WTC11 (cell line): Measurements from ENCODE around the gene STAB2. TPM values are rescaled to one million over a fixed set of nuclear protein-coding genes. Genes with fewer than 3 reads are reported as not detected.
A peak's percentile ranks its signal among the peaks of the same experiment; 100 is the strongest.

Experiments used
- ATAC-seq: fragments of 200-7000 bp; cut with Tn5 transposase; 2 replicates; pipeline ENCODE4 v1.10.0; 2021; ENCODE audit warnings: mild to moderate bottlenecking, moderate library complexity
- CTCF ChIA-PET: fragments of 300-600 bp; sonication (Branson Sonifier 250); formaldehyde crosslinking; loops from one replicate; lab custom pipeline; 2021; ENCODE audit warnings: antibody characterized with exemption; lab: Charles Lee
- POLR2A ChIA-PET: fragments of 350-600 bp; sonication (Branson Sonifier 250); formaldehyde crosslinking; loops from one replicate; lab custom pipeline; 2021; ENCODE audit warnings: antibody characterized with exemption; lab: Charles Lee
- DNase-seq: peaks from one replicate; pipeline ENCODE4 v3.0.0; 2021; ENCODE audit warnings: low spot score
- H3K27ac Mint-ChIP-seq: 2 replicates; pipeline ENCODE4 v1.8.0; 2021; ENCODE audit warnings: mixed read lengths
- H3K27me3 Mint-ChIP-seq: 2 replicates; pipeline ENCODE4 v1.8.0; 2021; ENCODE audit warnings: low read depth, mild to moderate bottlenecking, moderate library complexity, mixed read lengths
- H3K36me3 Mint-ChIP-seq: 2 replicates; pipeline ENCODE4 v1.8.0; 2021; ENCODE audit warnings: mixed read lengths
- H3K4me1 Mint-ChIP-seq: 2 replicates; pipeline ENCODE4 v1.8.0; 2022; ENCODE audit warnings: mixed read lengths
- H3K4me3 Mint-ChIP-seq: 2 replicates; pipeline ENCODE4 v1.8.0; 2021; ENCODE audit warnings: mild to moderate bottlenecking, moderate library complexity, mixed read lengths
- H3K9me3 Mint-ChIP-seq: 2 replicates; pipeline ENCODE4 v1.8.0; 2021; ENCODE audit warnings: mixed read lengths
- CREM ChIP-seq: sonication (generic); formaldehyde crosslinking; IDR thresholded peaks from 2 replicates; pipeline ENCODE4 v1.8.1; 2022; ENCODE audit warnings: mild to moderate bottlenecking, missing genetic modification reagents, moderate library complexity
- E2F1 ChIP-seq: sonication (generic); formaldehyde crosslinking; IDR thresholded peaks from 2 replicates; pipeline ENCODE4 v1.8.0; 2022; ENCODE audit warnings: mild to moderate bottlenecking, missing genetic modification reagents
- GABPB1 ChIP-seq: sonication (generic); formaldehyde crosslinking; IDR thresholded peaks from 2 replicates; pipeline ENCODE4 v1.8.1; 2023; ENCODE audit warnings: mild to moderate bottlenecking, missing genetic modification reagents
- GTF2I ChIP-seq: fragments of 250-450 bp; sonication (Bioruptor Pico); conservative IDR thresholded peaks from 2 replicates; pipeline ENCODE4 v1.4.0; 2021; ENCODE audit warnings: mild to moderate bottlenecking
- JUN ChIP-seq: sonication (generic); formaldehyde crosslinking; IDR thresholded peaks from 2 replicates; pipeline ENCODE4 v1.8.0; 2023; ENCODE audit warnings: mild to moderate bottlenecking, missing genetic modification reagents
- OVOL2 ChIP-seq: fragments of 250-450 bp; sonication (Bioruptor Pico); IDR thresholded peaks from 2 replicates; pipeline ENCODE4 v1.9.0; 2021; ENCODE audit warnings: mild to moderate bottlenecking, borderline replicate concordance
- RORB ChIP-seq: fragments of 250-450 bp; sonication (Bioruptor Pico); IDR thresholded peaks from 2 replicates; pipeline ENCODE4 v1.9.0; 2021; ENCODE audit warnings: mild to moderate bottlenecking
- TEAD4 ChIP-seq: sonication (generic); formaldehyde crosslinking; IDR thresholded peaks from 2 replicates; pipeline ENCODE4 v1.8.0; 2022; ENCODE audit warnings: mild to moderate bottlenecking, missing genetic modification reagents
- ZNF138 ChIP-seq: sonication (generic); formaldehyde crosslinking; conservative IDR thresholded peaks from 2 replicates; pipeline ENCODE4 v1.8.1; 2022; ENCODE audit warnings: mild to moderate bottlenecking, moderate library complexity, missing genetic modification reagents
- ZNF219 ChIP-seq: sonication (generic); formaldehyde crosslinking; IDR thresholded peaks from 2 replicates; pipeline ENCODE4 v1.8.0; 2023; ENCODE audit warnings: missing genetic modification reagents, mild to moderate bottlenecking, borderline replicate concordance
- ZNF263 ChIP-seq: sonication (generic); formaldehyde crosslinking; IDR thresholded peaks from 2 replicates; pipeline ENCODE4 v1.8.1; 2022; ENCODE audit warnings: low read depth, mild to moderate bottlenecking, moderate library complexity, missing genetic modification reagents
- ZNF423 ChIP-seq: fragments of 250-450 bp; sonication (Bioruptor Pico); IDR thresholded peaks from 2 replicates; pipeline ENCODE4 v2.1.2; 2022; ENCODE audit warnings: mild to moderate bottlenecking, moderate library complexity
- ZNF425 ChIP-seq: fragments of 250-450 bp; sonication (Bioruptor Pico); conservative IDR thresholded peaks from 2 replicates; pipeline ENCODE4 v1.9.0; 2021; ENCODE audit warnings: mild to moderate bottlenecking
- total RNA-seq: library from RNA; stranded (reverse); gene quantifications from 3 replicates; pipeline ENCODE4 v1.2.3, GENCODE V29; 2021
- TF ChIP-seq, protein P1 (sequence below): fragments of 200-600 bp; IDR thresholded peaks from 2 replicates; pipeline ENCODE4 v1.8.0; 2022; ENCODE audit warnings: antibody characterized with exemption
- TF ChIP-seq, protein P2 (sequence below): sonication (generic); formaldehyde crosslinking; IDR thresholded peaks from 2 replicates; pipeline ENCODE4 v1.8.1; 2023; ENCODE audit warnings: mild to moderate bottlenecking, moderate library complexity, missing genetic modification reagents
- TF ChIP-seq, protein P3 (sequence below): sonication (generic); formaldehyde crosslinking; IDR thresholded peaks from 2 replicates; pipeline ENCODE4 v1.8.0; 2023; ENCODE audit warnings: missing genetic modification reagents, mild to moderate bottlenecking, borderline replicate concordance
- TF ChIP-seq, protein P4 (sequence below): sonication (generic); formaldehyde crosslinking; IDR thresholded peaks from 2 replicates; pipeline ENCODE4 v1.8.1; 2023; ENCODE audit warnings: mild to moderate bottlenecking, missing genetic modification reagents
- TF ChIP-seq, protein P5 (sequence below): fragments of 250-450 bp; sonication (Bioruptor Pico); IDR thresholded peaks from 2 replicates; pipeline ENCODE4 v1.8.0; 2021; ENCODE audit warnings: mild to moderate bottlenecking

STAB2 gene
- total RNA-seq, 1 experiment from 2014 or later, result 0.48 TPM

- TF ChIP-seq CREM (0 out of 2 replicates have a peak, but pooled peaks have one; percentile 39), TEAD4 (CRISPR knock-in tag) (no peak), ZNF219 (CRISPR knock-in tag) (no peak), OVOL2 (no peak)
- TF ChIP-seq, protein P1, sequence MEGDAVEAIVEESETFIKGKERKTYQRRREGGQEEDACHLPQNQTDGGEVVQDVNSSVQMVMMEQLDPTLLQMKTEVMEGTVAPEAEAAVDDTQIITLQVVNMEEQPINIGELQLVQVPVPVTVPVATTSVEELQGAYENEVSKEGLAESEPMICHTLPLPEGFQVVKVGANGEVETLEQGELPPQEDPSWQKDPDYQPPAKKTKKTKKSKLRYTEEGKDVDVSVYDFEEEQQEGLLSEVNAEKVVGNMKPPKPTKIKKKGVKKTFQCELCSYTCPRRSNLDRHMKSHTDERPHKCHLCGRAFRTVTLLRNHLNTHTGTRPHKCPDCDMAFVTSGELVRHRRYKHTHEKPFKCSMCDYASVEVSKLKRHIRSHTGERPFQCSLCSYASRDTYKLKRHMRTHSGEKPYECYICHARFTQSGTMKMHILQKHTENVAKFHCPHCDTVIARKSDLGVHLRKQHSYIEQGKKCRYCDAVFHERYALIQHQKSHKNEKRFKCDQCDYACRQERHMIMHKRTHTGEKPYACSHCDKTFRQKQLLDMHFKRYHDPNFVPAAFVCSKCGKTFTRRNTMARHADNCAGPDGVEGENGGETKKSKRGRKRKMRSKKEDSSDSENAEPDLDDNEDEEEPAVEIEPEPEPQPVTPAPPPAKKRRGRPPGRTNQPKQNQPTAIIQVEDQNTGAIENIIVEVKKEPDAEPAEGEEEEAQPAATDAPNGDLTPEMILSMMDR, result peak; percentile 99
- TF ChIP-seq, protein P2, sequence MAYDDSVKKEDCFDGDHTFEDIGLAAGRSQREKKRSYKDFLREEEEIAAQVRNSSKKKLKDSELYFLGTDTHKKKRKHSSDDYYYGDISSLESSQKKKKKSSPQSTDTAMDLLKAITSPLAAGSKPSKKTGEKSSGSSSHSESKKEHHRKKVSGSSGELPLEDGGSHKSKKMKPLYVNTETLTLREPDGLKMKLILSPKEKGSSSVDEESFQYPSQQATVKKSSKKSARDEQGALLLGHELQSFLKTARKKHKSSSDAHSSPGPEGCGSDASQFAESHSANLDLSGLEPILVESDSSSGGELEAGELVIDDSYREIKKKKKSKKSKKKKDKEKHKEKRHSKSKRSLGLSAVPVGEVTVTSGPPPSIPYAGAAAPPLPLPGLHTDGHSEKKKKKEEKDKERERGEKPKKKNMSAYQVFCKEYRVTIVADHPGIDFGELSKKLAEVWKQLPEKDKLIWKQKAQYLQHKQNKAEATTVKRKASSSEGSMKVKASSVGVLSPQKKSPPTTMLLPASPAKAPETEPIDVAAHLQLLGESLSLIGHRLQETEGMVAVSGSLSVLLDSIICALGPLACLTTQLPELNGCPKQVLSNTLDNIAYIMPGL (CRISPR knock-in tag), result peak; percentile 78
These were observed 45.6 kb downstream of the STAB2 start (continued) for GRCh38 chr12:103632554-103633216.

GRCh38 chr12:103634732-103635131 is 47.7 kb downstream of the STAB2 start:
- H3K9me3 Mint-ChIP-seq, result peaks cover under 1% of the 10 kb centered on the region; the same call in 1 of the 2 replicates
- no peak overlapping the region for H3K27ac Mint-ChIP-seq
- ChIA-PET POLR2A (no interaction called here), CTCF (interaction anchor here (1.3 to 1.5 kb wide), 2 partner anchors 8 to 60 kb away, joined by 3 to 5 read pairs; no protein-coding TSS in a partner anchor)
- no peaks in the 10 kb centered on the region for H3K36me3 Mint-ChIP-seq
- no peaks in the 10 kb centered on the region for H3K4me1 Mint-ChIP-seq
- no peak overlapping the region for H3K4me3 Mint-ChIP-seq
- ATAC-seq (no peak), DNase-seq (no peak)
- no peaks in the 10 kb centered on the region for H3K27me3 Mint-ChIP-seq
- TF ChIP-seq GABPB1 (CRISPR knock-in tag) (no peak), ZNF263 (CRISPR knock-in tag) (no peak), GTF2I (CRISPR knock-in tag) (no peak), ZNF425 (CRISPR knock-in tag) (no peak), ZNF423 (CRISPR knock-in tag) (no peak), RORB (CRISPR knock-in tag) (no peak), E2F1 (no peak), ZNF138 (CRISPR knock-in tag) (no peak), JUN (CRISPR knock-in tag) (no peak)
- TF ChIP-seq, protein P3, sequence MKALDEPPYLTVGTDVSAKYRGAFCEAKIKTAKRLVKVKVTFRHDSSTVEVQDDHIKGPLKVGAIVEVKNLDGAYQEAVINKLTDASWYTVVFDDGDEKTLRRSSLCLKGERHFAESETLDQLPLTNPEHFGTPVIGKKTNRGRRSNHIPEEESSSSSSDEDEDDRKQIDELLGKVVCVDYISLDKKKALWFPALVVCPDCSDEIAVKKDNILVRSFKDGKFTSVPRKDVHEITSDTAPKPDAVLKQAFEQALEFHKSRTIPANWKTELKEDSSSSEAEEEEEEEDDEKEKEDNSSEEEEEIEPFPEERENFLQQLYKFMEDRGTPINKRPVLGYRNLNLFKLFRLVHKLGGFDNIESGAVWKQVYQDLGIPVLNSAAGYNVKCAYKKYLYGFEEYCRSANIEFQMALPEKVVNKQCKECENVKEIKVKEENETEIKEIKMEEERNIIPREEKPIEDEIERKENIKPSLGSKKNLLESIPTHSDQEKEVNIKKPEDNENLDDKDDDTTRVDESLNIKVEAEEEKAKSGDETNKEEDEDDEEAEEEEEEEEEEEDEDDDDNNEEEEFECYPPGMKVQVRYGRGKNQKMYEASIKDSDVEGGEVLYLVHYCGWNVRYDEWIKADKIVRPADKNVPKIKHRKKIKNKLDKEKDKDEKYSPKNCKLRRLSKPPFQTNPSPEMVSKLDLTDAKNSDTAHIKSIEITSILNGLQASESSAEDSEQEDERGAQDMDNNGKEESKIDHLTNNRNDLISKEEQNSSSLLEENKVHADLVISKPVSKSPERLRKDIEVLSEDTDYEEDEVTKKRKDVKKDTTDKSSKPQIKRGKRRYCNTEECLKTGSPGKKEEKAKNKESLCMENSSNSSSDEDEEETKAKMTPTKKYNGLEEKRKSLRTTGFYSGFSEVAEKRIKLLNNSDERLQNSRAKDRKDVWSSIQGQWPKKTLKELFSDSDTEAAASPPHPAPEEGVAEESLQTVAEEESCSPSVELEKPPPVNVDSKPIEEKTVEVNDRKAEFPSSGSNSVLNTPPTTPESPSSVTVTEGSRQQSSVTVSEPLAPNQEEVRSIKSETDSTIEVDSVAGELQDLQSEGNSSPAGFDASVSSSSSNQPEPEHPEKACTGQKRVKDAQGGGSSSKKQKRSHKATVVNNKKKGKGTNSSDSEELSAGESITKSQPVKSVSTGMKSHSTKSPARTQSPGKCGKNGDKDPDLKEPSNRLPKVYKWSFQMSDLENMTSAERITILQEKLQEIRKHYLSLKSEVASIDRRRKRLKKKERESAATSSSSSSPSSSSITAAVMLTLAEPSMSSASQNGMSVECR (CRISPR knock-in tag), result no peak
- TF ChIP-seq, protein P4, sequence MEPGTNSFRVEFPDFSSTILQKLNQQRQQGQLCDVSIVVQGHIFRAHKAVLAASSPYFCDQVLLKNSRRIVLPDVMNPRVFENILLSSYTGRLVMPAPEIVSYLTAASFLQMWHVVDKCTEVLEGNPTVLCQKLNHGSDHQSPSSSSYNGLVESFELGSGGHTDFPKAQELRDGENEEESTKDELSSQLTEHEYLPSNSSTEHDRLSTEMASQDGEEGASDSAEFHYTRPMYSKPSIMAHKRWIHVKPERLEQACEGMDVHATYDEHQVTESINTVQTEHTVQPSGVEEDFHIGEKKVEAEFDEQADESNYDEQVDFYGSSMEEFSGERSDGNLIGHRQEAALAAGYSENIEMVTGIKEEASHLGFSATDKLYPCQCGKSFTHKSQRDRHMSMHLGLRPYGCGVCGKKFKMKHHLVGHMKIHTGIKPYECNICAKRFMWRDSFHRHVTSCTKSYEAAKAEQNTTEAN, result no peak
- TF ChIP-seq, protein P5, sequence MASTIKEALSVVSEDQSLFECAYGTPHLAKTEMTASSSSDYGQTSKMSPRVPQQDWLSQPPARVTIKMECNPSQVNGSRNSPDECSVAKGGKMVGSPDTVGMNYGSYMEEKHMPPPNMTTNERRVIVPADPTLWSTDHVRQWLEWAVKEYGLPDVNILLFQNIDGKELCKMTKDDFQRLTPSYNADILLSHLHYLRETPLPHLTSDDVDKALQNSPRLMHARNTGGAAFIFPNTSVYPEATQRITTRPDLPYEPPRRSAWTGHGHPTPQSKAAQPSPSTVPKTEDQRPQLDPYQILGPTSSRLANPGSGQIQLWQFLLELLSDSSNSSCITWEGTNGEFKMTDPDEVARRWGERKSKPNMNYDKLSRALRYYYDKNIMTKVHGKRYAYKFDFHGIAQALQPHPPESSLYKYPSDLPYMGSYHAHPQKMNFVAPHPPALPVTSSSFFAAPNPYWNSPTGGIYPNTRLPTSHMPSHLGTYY (CRISPR knock-in tag), result no peak
